ENCODE results near the gene ZNF687. TPM values are rescaled to one million over a fixed set of nuclear protein-coding genes. Genes with fewer than 3 reads are reported as not detected.

ZNF687 gene
- total and polyA plus RNA-seq, 7 donors = 4.6 to 14.8 (median 11.7) TPM

GRCh38 chr1:151318975-151319374, 36.9 kb downstream of the ZNF687 start:
- Histone ChIP-seq H3K4me3 (no peak overlapping the region), H3K27me3 (ENCODE audit: insufficient read depth in 3 of 3, low read length in 2 of 3) (no peaks in the 10 kb centered on the region), H3K9me3 (no peaks in the 10 kb centered on the region), H3K36me3 (ENCODE audit: insufficient read depth in 1 of 2, low read depth in 1 of 2) (peaks cover 17 to 85% of the 10 kb centered on the region in 2 donors), H3K4me1 (peaks cover 20% of the 10 kb centered on the region), H3K27ac (no peak overlapping the region)
- intact Hi-C loops (cut with DNase I) = no loop called here
- WGBS, 3 donors = 53 to 65% (median 62%) methylated on average over 3 of the region's 3 CpGs
- DNase-seq (no peak), ATAC-seq (no peak)
- no peak for TF ChIP-seq CTCF (IDR thresholded peaks at IDR 0.05)

GRCh38 chr1:151324390-151324930, 42.4 kb downstream of the ZNF687 start:
- Histone ChIP-seq H3K4me3 (no peak overlapping the region), H3K9me3 (no peaks in the 10 kb centered on the region), H3K27me3 (ENCODE audit: insufficient read depth in 3 of 3, low read length in 2 of 3) (no peaks in the 10 kb centered on the region), H3K36me3 (ENCODE audit: insufficient read depth in 1 of 2, low read depth in 1 of 2) (peaks cover 20 to 60% of the 10 kb centered on the region in 2 donors), H3K27ac (peak overlapping the region; percentile 9), H3K4me1 (peaks cover 35% of the 10 kb centered on the region)
- ATAC-seq (no peak), DNase-seq (no peak)
- 74 to 83% (median 80%) methylated on average over 4 of the region's 4 CpGs for WGBS, 3 donors
- no peak for TF ChIP-seq CTCF (IDR thresholded peaks at IDR 0.05)
- intact Hi-C loops (cut with DNase I) = no loop called here

GRCh38 chr1:151325231-151325630, 43.1 kb downstream of the ZNF687 start:
- Histone ChIP-seq H3K27ac (peak overlapping the region; percentile 96), H3K36me3 (ENCODE audit: insufficient read depth in 1 of 2, low read depth in 1 of 2) (peaks cover 20 to 53% of the 10 kb centered on the region in 2 donors), H3K4me1 (peaks cover 28% of the 10 kb centered on the region), H3K27me3 (ENCODE audit: insufficient read depth in 3 of 3, low read length in 2 of 3) (no peaks in the 10 kb centered on the region), H3K9me3 (no peaks in the 10 kb centered on the region), H3K4me3 (peak overlapping the region; percentile 92)
- 79 to 85% (median 81%) methylated on average over 7 of the region's 7 CpGs for WGBS, 3 donors
- intact Hi-C loops (cut with DNase I) = loop anchor here in 1 of 2 donors (5.0 kb wide), 1 partner anchor 43 kb away; the partner anchor contains the start of gene ZNF687
- no peak for ATAC-seq
- no peak for TF ChIP-seq CTCF (IDR thresholded peaks at IDR 0.05)
- DNase-seq = no peak

- peak overlapping the region; percentile 96 for H3K27ac ChIP-seq
- peak overlapping the region; percentile 92 for H3K4me3 ChIP-seq
- peaks cover 25% of the 10 kb centered on the region for H3K4me1 ChIP-seq
- peaks cover 16 to 47% of the 10 kb centered on the region in 2 donors for H3K36me3 ChIP-seq (ENCODE audit: insufficient read depth in 1 of 2, low read depth in 1 of 2)
- WGBS, 3 donors = 9 to 21% (median 11%) methylated on average over 5 of the region's 5 CpGs
- H3K27me3 ChIP-seq (ENCODE audit: insufficient read depth in 3 of 3, low read length in 2 of 3) = no peaks in the 10 kb centered on the region
- DNase-seq (no peak), ATAC-seq (peak in 1 of 4 donors; percentile 46)
- TF ChIP-seq CTCF (IDR thresholded peaks at IDR 0.05) = no peak
- intact Hi-C loops (cut with DNase I) = loop anchor here (2.0 to 5.0 kb wide), 2 partner anchors 13 to 44 kb away; partner anchors contain the start of gene ZNF687 (in 1 of the 2)
- no peaks in the 10 kb centered on the region for H3K9me3 ChIP-seq
Observed at GRCh38 chr1:151325646-151326429, 43.7 kb downstream of the ZNF687 start.
